ENCODE data around the gene OLA1. TPM values are rescaled to one million over a fixed set of nuclear protein-coding genes. Genes with fewer than 3 reads are reported as not detected.

The OLA1 gene
- total and polyA plus RNA-seq, 2 of the 4 experiments (the other 2 are of a cell fraction): 54.7 to 71.2 TPM

GRCh38 chr2:174240097-174240496 lies 8.2 kb downstream of the OLA1 start:
- Histone ChIP-seq H3K4me3 (ENCODE audit: insufficient read depth, low read depth, low read length) (no peak overlapping the region), H4K5ac (ENCODE audit: low read depth, low read length) (no peak overlapping the region), H3K79me1 (ENCODE audit: low read depth in 1 of 2, low read length in 2 of 2) (peaks cover 51 to 75% of the 10 kb centered on the region in 2 experiments), H3K18ac (ENCODE audit: low read depth, low read length) (no peak overlapping the region), H4K8ac (ENCODE audit: low read depth in 2 of 2, low read length in 2 of 2) (no peak overlapping the region), H2BK15ac (ENCODE audit: low read depth, low read length) (no peak overlapping the region), H3K14ac (replicated peaks; ENCODE audit: low read depth, low read length) (no peak overlapping the region), H3K36me3 (ENCODE audit: control insufficient read depth, insufficient read depth, low read length) (peaks cover 4% of the 10 kb centered on the region), H3K4ac (ENCODE audit: low read depth, low read length) (no peak overlapping the region), H2BK5ac (ENCODE audit: low read depth, low read length, poor library complexity, severe bottlenecking) (no peak overlapping the region), H2BK120ac (ENCODE audit: low read depth, low read length) (no peak overlapping the region), H3K9ac (ENCODE audit: low read depth, low read length) (no peak overlapping the region), H2AFZ (replicated peaks; ENCODE audit: low read length, poor library complexity) (no peak overlapping the region), H2BK20ac (ENCODE audit: low read depth, low read length) (no peak overlapping the region), H3K9me3 (ENCODE audit: control insufficient read depth, insufficient read depth, low read length) (no peaks in the 10 kb centered on the region), H2AK5ac (ENCODE audit: low read depth, low read length) (no peak overlapping the region), H3K23ac (ENCODE audit: low read depth, low read length) (no peak overlapping the region), H2AK9ac (replicated peaks; ENCODE audit: low read depth, low read length, poor library complexity) (no peak overlapping the region), H3K9me1 (ENCODE audit: insufficient read depth, low read length) (peaks cover 8% of the 10 kb centered on the region), H3K27ac (ENCODE audit: insufficient read depth, low read length) (no peak overlapping the region), H4K91ac (ENCODE audit: insufficient read depth, low read depth, low read length) (no peak overlapping the region), H3K4me2 (ENCODE audit: low read depth, low read length) (no peak overlapping the region), H3K27me3 (ENCODE audit: control insufficient read depth, insufficient read depth, low read length) (no peaks in the 10 kb centered on the region), H3K4me1 (ENCODE audit: control insufficient read depth, insufficient read depth, low read length) (no peaks in the 10 kb centered on the region), H4K20me1 (ENCODE audit: insufficient read depth, low read length) (peaks cover 27% of the 10 kb centered on the region), H3K56ac (ENCODE audit: extremely low read depth, insufficient read depth, low read length) (no peak overlapping the region)
- ChIA-PET POLR2A (ENCODE audit: unreplicated experiment) (no interaction called here), CTCF (interaction anchor here (0.6 kb wide), 1 partner anchor 62 kb away, joined by 3 read pairs; no protein-coding TSS in a partner anchor)
- ATAC-seq (ENCODE audit: low read depth) (no peak), DNase-seq (no peak)
- dilution Hi-C loops (cut with HindIII; ENCODE audit: low sequenced_read_pairs, unreplicated experiment) (no loop called here), in situ Hi-C loops (cut with MboI; ENCODE audit: low sequenced_read_pairs) (no loop called here), intact Hi-C loops (cut with micrococcal nuclease) (loop anchor here (10.0 kb wide), 2 partner anchors 185 to 275 kb away; partner anchors contain the start of gene SP3)
- TF ChIP-seq RAD21 (IDR thresholded peaks at IDR 0.05; ENCODE audit: low read length) (no peak), USF2 (IDR thresholded peaks at IDR 0.05; ENCODE audit: low read depth, low read length) (no peak), RFX5 (IDR thresholded peaks at IDR 0.05; ENCODE audit: low read depth, low read length) (no peak), SMC3 (IDR thresholded peaks at IDR 0.05; ENCODE audit: low read depth, low read length) (no peak), FOS (IDR thresholded peaks at IDR 0.05; ENCODE audit: low read depth, low read length) (no peak), NFE2L2 (IDR thresholded peaks at IDR 0.05; ENCODE audit: low read depth, low read length) (no peak), BHLHE40 (IDR thresholded peaks at IDR 0.05; ENCODE audit: low read depth, low read length) (no peak), CEBPB (IDR thresholded peaks at IDR 0.05; ENCODE audit: low read depth, low read length) (no peak)
- BruUV-seq (replicated peaks): no TSS peak
- no CpG with 5 or more reads among the region's 1 CpG for WGBS, 2 experiments (ENCODE audit: extremely low coverage in 2 of 2, insufficient read length in 1 of 2)

Measured in IMR-90 (cell line).